KOPT-K1 (cell line): ENCODE results near the gene DNM3.

Source experiments
- H3K27ac ChIP-seq: fragments of 200-600 bp; sonication (generic); 2 replicates; pipeline ENCODE4 v1.5.1; 2016; ENCODE audit warnings: antibody characterized with exemption, mild to moderate bottlenecking, low read depth, low read length; ENCODE audit not compliant: poor library complexity, severe bottlenecking
- H3K36me3 ChIP-seq: fragments of 200-600 bp; sonication (generic); 2 replicates; pipeline ENCODE4 v1.5.1; 2017; ENCODE audit warnings: antibody characterized with exemption, mild to moderate bottlenecking, low read length, moderate library complexity; ENCODE audit not compliant: insufficient read depth
- H3K9me3 ChIP-seq: fragments of 200-600 bp; sonication (generic); 2 replicates; pipeline ENCODE4 v1.5.1; 2017; ENCODE audit warnings: antibody characterized with exemption, low read length, mild to moderate bottlenecking; ENCODE audit not compliant: insufficient read depth, poor library complexity, severe bottlenecking

The DNM3 gene

DNA sequence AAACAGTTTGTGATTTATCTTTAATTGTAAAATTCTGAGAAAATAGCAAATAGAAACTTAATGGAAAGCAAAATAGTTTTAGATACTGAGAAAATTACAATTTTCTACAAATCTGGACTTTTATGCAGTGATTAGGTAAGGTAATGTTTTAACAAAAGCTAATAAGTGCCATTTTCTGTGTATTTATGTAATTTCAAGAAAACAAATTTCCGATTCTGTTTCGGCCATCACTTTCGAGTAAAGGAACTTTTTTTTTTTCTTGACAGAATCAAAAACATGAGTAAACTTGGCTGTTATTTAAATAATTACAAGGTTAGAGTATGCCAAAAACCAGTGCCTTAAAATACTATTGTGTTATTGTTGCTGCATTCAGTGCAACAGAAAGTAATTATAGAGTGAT lies 298.8 kb downstream of the DNM3 start:
- no peaks in the 10 kb centered on the region for H3K9me3 ChIP-seq
- H3K36me3 ChIP-seq: no peaks in the 10 kb centered on the region
- H3K27ac ChIP-seq: no peak overlapping the region

DNA sequence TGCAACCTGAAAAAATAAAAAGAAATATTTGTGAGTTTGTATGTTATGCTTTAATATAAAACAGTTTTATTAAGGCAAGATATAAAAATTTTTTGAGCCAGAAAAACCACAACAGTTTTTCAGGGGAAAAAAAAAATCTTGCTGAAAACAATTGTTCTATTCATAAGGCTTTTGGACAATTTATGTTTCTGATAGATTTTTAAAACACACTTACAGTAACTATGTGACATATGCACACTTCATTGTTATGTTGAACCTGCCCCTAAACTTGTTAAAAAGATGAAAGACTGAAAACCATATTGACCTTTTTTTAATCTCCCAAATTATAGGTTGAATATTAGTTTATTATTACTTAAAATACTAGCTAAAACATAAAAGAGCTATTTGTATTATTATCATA lies 299.3 kb downstream of the DNM3 start:
- H3K36me3 ChIP-seq: no peaks in the 10 kb centered on the region
- no peak overlapping the region for H3K27ac ChIP-seq
- no peaks in the 10 kb centered on the region for H3K9me3 ChIP-seq

DNA sequence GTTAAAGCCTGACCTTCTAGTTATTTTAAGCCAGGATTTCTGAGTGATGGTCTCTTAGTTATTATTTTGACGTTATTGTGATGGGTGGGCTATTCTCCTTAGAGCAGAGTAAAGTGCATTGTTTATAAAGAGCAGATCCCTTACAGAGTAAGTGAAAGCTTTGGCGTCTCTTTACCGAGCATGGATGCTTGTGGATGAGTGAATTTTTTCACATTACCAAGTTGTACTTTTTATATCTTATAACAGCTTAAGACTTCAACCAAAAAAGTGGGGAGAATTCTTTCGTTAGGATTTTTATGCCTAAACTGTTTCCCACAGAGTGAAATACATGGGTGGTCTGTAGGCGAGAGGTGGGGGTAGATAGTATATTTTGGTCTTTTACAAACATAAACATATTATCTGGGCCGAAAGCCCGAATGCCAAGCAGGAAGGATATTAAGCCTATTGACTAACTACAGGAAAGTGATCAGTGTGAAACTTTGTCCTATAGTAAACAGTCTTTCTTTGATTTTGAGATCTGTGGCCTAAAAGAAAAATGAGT lies 300.1 kb downstream of the DNM3 start:
- Histone ChIP-seq H3K27ac (no peak overlapping the region), H3K9me3 (no peaks in the 10 kb centered on the region), H3K36me3 (no peaks in the 10 kb centered on the region)

DNA sequence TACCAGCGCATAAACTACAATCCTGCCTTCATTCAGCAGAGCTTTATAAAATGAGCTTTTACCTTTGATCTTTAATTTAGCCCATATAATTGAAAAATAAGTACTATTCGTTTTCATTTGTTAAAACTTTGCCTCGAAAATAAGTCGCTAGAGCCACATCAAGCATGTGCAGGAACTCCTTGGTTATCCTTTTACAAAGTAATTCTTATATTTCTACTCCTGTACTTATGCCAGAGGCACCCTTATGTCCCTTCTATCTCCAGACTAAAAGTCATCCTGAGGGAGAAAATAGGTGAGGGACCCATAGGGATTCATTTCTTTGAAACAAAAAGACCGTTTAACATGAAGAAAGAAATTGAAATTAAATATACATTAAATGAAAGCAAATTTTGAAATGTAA lies 301.0 kb downstream of the DNM3 start:
- Histone ChIP-seq H3K27ac (no peak overlapping the region), H3K36me3 (no peaks in the 10 kb centered on the region), H3K9me3 (no peaks in the 10 kb centered on the region)

DNA sequence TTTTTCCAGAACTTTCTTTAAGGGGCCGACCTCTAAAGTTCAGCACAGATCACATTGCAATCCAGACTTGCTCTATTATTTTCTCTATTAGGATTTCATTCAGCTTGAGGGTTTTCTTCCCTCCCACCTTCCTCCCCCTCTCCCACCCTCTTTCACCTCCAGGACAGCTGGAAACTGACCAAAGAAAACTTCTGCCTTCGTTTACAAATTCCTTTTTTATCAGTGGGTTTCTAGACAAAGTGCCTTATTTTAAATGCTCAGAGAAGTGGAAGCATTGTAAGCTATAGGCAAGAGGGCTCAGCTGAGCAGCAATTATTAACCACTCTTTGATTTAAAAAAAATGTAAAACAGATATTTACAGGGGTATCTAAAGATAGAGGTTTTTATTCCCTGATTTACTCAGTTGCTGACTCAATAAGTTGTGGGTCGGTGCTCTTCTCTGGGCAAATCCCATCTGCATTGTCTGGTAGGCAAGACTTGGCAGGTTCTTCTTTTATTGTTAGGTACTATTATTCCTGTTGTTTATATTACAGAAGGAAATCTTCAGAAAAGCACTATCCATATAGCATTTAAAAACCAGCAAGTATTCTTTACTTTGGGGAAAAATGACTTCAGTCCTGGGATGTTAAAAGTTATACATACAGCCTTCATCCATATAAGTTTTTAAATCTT lies 302.2 kb downstream of the DNM3 start:
- no peak overlapping the region for H3K27ac ChIP-seq
- H3K9me3 ChIP-seq: no peaks in the 10 kb centered on the region
- H3K36me3 ChIP-seq: no peaks in the 10 kb centered on the region

DNA sequence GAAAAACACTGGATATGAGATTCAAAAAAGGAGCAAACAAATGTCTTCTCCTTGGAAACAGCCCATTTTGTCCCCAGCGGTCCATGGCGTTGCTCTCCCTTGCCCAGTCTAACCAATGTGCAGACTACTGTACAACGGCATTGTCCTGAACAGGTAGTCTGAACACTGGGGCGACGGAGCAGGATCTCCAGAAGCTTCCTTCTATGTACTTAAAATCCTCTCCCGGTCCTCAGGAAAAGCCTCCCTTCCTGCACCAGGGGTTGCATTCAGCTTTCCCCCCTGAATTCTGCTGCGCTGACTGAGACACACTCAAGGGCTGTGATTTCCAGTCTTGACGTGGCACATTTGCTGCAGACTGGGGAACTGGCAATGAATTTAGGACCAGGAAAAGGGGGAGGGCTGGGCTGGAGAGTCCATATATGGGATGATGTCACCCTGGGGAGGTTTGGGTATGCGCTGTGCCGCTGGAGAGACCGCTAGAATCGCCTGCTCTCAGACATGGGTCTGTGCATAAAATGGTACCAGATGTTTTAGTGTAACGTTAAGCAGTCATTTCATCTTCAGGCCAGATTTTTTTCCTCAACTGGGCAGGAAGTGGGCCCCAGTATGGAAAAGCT lies 303.3 kb downstream of the DNM3 start:
- no peak overlapping the region for H3K27ac ChIP-seq
- H3K9me3 ChIP-seq: no peaks in the 10 kb centered on the region
- H3K36me3 ChIP-seq: no peaks in the 10 kb centered on the region

DNA sequence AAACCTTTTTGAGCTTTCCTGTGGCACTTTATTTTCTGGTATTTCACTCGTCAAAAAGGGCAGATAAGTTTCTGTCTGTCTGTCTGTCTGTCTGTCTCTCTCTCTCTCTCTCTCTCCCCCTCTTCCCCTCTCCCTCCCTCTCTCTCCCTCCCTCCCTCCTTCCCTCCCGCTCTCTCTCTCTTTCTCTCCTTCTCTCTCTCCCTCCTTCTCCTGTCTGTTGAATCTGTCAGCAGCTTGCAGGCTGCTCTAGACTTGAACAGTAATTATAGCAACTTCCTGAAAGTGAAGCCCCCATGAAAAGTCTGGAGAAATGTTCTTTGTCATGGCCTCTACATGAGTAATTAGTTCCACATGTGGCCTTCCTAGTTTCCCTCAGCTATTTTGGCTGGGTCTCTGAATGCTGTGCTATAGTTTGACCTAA lies 303.9 kb downstream of the DNM3 start:
- Histone ChIP-seq H3K36me3 (no peaks in the 10 kb centered on the region), H3K27ac (no peak overlapping the region), H3K9me3 (no peaks in the 10 kb centered on the region)

DNA sequence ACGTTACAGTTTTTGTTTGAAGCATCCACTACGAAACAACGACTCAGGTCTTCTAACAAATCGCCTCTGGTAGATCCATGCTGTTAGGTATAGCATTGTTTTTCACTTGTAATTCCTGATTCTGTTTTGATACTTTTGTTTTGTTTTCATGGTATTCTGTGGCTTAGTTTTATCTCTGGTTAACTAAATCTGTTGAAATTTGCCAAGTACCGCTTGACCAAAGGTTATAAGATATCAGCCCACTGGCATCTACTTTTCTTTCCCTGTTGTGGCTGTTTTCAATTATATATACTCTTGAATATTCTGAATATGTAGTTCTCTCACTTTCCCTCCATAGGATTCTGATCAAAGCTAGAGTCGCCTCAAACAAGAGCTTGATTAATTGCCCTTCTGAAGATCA lies 304.4 kb downstream of the DNM3 start:
- Histone ChIP-seq H3K27ac (no peak overlapping the region), H3K9me3 (no peaks in the 10 kb centered on the region), H3K36me3 (no peaks in the 10 kb centered on the region)

DNA sequence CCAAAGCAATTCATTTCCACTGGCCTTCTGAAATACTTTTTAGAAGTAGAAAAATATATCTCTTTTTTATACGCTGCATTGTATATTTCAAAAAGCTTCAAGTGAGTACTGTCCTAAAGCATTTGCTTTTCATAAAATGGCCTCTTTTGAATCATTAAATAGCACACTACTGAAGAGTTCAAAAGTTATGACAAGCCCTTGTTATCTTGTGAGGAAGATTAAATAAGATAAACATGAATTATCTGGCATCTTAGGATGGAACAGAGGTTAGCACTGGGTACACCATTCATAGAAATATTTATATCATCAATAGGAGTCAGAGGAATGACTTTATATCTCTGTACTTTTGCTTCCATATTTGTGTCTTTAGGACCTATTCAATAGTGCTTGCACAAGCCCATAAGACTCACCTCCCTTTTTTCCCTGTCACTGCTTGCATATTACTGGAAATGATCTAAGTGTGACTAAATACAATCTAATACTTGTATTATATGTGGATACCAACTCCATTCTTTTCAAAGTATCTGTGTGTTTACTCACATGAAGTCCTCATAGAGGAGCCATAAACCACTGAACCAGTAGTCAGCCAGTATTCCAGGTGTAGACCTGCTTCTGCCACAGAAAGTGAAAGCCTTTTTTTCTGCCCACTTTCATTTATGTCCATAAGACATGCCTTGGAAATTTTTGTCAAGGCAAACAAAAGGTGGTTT lies 305.0 kb downstream of the DNM3 start:
- Histone ChIP-seq H3K27ac (no peak overlapping the region), H3K9me3 (no peaks in the 10 kb centered on the region), H3K36me3 (no peaks in the 10 kb centered on the region)

DNA sequence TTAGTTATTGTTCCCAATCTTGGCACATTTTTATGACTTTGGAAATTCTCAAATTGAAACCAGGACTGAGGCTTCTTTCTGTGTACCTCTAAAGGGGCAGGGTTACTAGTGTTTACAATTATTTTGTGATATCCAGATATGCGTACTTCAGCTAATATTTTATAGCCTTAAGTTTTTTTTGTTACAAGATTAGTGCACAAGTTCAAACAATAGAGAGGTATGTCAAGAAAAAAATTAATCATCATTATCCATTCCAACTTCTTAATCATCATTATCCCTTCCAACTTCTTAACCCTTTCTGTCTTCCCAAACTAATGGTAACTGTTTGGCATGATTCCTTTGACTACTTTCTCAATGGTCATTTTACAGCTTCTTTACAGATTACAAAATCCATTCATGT lies 306.2 kb downstream of the DNM3 start:
- Histone ChIP-seq H3K36me3 (no peaks in the 10 kb centered on the region), H3K9me3 (no peaks in the 10 kb centered on the region), H3K27ac (no peak overlapping the region)

DNA sequence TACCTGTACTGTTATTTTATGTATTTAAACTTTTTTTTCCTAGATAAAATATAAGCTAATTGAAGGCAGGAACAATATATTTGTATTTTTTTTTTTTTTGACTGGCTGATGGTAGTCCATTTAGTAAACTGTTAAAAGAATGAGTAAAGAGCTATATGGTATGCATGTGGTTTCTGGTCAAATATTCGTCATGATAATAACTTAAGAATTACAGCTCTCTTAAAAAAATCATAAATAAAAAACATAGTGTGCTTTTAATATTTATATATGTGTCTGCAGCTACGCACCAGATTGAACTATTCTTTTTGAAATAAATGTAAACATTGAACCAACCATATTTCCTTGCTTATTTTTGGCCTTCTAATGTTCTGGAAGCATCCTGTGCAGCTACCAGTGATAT lies 306.9 kb downstream of the DNM3 start:
- H3K9me3 ChIP-seq: no peaks in the 10 kb centered on the region
- H3K36me3 ChIP-seq: no peaks in the 10 kb centered on the region
- no peak overlapping the region for H3K27ac ChIP-seq

DNA sequence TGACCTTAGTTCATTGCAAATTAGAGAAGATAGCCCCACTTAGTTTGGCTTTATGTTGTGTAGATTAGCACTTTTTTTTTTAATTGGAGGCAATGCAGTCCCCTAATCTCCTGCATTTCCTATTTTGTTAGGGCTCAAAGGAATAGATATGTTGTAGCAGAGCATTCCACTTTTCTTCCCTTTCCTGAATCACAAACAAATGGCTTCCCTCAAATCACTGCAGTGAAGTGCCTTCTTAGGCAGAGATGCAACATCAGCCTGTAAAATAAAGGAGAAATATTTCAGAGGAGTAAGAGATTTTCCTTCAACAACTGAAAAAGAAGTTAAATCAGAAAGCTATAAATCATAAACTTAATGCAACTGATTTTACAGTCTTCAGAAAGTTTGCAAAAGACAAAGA lies 307.4 kb downstream of the DNM3 start:
- Histone ChIP-seq H3K9me3 (no peaks in the 10 kb centered on the region), H3K36me3 (no peaks in the 10 kb centered on the region), H3K27ac (no peak overlapping the region)

DNA sequence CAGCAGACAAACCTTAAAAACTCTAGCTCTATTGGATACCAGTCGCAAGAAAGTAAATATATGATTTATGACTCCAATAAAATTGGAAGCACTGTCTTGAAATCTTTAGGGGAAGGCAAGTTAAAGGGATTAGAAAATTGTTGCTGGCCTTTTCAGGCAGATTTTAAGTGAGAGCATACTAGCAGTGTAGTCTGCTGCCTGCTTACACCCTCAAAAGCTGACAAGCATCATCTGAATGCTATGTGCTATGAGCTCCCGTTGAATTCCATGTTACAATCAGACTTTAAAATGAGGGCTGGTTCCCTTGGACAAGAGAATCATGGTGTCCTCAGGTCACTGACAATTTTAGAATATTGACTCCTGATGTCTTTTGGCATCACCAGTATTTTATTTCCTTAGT lies 308.0 kb downstream of the DNM3 start:
- H3K36me3 ChIP-seq: no peaks in the 10 kb centered on the region
- H3K27ac ChIP-seq: no peak overlapping the region

DNA sequence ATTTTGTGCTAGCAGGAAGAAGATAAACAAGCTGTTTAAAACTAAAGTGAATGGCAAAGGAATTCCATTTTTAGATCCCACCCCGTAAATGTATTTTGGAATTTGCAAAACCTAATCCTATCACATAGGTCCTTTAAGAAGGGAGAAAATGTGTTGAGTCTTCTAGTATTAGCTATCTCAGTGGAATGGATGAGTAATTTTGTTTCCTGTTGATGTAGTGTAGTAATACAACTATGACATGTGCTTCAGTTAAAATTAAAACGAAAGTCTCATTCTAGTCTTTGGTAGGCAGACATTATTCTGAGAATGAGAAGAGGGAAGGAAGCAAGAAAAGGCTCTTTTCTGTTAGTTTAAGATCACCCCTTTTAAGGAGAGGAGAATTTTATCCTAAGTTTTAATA lies 313.3 kb downstream of the DNM3 start:
- Histone ChIP-seq H3K36me3 (no peaks in the 10 kb centered on the region), H3K9me3 (no peaks in the 10 kb centered on the region), H3K27ac (no peak overlapping the region)

More for the DNA sequence above, 308.0 kb downstream of the DNM3 start:
- H3K9me3 ChIP-seq: no peaks in the 10 kb centered on the region

DNA sequence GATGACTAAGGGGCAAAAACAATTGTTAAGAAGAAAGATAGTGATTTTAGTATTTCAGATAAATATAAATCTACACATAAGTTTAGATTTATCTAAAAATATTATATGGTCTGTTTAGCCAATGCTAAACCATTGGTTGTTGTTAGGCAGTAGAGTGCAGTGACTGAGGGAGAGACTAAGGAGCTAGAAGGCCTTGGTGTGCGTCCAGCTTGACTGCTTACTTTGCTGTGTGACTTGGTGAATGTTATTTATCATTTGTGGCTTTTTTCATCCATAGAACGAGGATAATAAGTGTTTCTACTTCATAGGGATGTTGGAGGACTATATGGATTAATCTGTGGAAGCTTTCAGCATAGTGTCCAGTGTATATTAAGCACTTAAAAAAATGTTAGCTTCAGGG lies 314.5 kb downstream of the DNM3 start:
- Histone ChIP-seq H3K36me3 (no peaks in the 10 kb centered on the region), H3K27ac (no peak overlapping the region), H3K9me3 (no peaks in the 10 kb centered on the region)
